CD4-positive, alpha-beta T cell treated with Interleukin-1 beta for 1 hour (primary cell): ENCODE data around the gene GOLT1A.
"Not testable (repeated sequence)": the region's sequence is repeated elsewhere in the genome, so short reads cannot be mapped to it uniquely, and the experiment has no call there.

Experiments
- DNase-seq, 2 donors: peaks; one replicate each; pipeline ENCODE4 v3.0.0-alpha.2; 2020 to 2022

GOLT1A gene

GRCh38 chr1:204248954-204249353, 35.2 kb upstream of the GOLT1A start:
- no peak for DNase-seq

GRCh38 chr1:204246876-204247275, 33.1 kb upstream of the GOLT1A start:
- DNase-seq = no peak

DNA sequence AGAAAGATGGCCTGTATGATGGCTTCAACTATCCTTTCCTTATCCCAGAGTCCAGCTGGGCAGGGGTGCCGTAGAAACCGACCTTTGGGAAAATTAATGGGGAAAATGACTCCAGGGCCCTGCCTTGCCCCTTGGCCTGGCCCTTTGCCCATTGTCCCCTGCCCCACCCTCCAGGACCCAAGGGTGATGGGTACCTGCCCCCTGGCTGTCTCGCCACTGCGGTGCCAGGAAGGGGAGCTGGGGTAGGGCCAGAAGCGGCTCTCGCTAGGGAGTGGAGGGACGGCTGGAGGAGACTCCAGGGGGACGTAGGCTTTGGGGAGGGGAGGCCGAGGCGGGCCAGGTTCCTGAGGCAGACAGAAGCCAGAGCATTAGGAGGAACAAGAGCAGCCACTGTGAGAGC, 29.1 kb upstream of the GOLT1A start:
- no peak for DNase-seq

DNA sequence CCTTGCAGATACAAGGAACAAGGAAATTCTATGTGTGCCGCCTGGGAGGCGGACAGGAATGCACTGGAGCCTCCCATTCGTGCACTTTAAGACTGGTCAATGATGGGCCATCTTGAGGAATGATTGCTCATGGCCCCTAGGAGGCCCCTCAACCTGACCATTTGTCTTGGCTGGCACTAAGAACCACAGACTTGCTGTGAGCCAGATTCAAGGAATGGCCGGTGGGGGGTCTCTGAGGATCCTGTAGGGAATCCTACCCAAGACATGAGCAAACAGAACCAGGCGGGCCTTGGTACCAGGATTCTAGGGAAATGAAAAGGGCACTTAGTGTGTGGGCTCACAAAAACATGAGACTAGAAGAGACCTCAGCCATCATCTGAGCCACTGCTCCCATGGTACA, 28.1 kb upstream of the GOLT1A start:
- no peak for DNase-seq

- no peak for DNase-seq
Observed at GRCh38 chr1:204241050-204241449, 27.3 kb upstream of the GOLT1A start.

- no peak for DNase-seq
Observed at GRCh38 chr1:204240233-204240632, 26.4 kb upstream of the GOLT1A start.

- DNase-seq = not testable (repeated sequence)
Observed at GRCh38 chr1:204239401-204239800, 25.6 kb upstream of the GOLT1A start.

DNA sequence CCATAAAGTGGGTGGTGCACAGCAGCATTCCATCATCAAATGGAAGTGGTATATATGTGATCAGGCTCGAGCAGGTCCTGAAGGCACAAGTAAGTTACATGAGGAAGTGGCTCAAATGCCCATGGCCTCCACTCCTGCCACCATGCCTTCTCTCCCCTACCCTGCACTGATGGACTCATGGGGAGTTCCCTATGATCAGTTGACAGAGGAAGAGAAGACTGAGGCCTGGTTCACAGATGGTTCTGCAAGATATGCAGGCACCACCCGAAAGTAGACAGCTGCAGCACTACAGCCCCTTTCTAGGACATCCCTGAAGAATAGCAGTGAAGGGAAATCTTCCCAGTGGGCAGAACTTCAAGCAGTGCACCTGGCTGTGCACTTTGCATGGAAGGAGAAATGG, 24.7 kb upstream of the GOLT1A start:
- DNase-seq = not testable (repeated sequence)

DNA sequence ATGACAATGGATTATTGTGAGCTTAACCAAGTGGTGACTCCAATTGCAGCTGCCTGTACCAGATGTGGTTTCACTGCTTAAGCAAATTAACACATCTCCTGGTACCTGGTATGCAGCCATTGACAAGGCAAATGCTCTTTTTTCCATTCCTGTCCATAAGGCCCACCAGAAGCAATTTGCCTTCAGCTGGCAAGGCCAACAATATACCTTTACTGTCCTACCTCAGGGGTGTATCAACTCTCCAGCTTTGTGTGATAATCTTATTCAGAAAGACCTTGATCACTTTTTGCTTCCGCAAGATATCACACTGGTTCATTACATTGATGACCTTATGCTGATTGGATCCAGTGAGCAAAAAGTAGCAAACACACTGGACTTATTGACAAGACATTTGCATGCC, 23.7 kb upstream of the GOLT1A start:
- DNase-seq = not testable (repeated sequence)

DNA sequence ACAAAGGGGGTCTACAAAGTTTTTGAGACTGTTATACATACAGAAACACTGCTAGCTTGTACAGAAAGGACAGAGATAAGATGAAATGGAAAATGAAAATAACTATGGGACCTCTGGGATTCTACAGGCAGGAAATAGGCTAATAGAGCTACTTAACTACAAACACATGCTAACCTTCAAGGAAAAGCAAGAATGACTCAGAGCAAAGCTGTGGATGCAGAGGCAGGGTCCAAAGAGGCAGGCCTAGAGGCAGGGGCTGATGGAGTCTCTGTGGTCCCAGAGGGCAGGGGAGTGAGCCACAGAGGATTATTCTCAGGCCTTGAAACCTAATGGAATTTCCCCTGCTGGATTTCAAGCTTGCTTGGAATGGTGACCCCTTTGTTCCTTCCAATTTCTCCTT, 18.7 kb upstream of the GOLT1A start:
- no peak for DNase-seq

DNA sequence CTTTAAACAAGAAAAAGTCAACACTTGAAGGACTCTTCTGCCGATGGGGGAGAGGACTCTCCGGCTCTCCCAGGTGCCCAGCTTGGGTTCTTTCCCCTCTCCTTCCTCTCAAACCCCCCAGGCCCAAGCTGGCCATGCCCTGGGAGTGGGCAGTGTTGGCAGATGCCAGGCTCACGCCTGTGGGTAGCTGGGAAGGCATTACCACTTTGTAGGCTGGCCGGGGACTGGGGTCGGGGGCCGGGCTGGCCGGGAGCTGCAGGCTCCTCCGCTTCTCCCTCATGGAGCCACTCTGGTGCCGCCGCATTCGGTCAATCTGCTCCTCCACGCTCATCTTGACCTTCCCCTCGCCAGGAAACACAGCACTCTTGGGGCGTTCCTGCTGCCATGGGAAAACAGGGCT, 16.4 kb upstream of the GOLT1A start:
- DNase-seq = no peak

DNA sequence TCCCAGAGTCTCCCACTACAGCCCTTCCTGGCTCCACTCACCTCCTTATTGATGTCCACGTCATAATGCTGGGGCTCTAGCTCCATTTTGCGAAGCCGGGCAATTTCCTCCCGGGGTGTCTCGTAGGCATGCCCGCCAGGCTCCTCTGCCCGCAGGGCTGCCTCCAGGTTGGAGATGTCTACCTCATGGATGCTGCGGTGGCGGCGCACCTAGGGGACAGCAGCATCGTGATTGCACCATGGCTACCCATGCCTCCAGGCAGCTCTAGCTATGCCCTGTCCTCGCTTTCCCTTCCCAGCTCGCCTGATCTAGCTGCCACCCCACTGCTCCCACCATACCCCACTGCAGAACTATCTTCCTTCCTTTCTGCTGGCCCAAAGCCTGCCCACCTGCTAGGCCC, 15.1 kb upstream of the GOLT1A start:
- DNase-seq = no peak

- DNase-seq = no peak
Observed at GRCh38 chr1:204227996-204228785, 14.4 kb upstream of the GOLT1A start.

GRCh38 chr1:204227351-204227750, 13.6 kb upstream of the GOLT1A start:
- no peak for DNase-seq

GRCh38 chr1:204225841-204226735, 12.3 kb upstream of the GOLT1A start:
- DNase-seq = no peak

- no peak for DNase-seq
Observed at GRCh38 chr1:204224655-204225054, 10.9 kb upstream of the GOLT1A start.

DNA sequence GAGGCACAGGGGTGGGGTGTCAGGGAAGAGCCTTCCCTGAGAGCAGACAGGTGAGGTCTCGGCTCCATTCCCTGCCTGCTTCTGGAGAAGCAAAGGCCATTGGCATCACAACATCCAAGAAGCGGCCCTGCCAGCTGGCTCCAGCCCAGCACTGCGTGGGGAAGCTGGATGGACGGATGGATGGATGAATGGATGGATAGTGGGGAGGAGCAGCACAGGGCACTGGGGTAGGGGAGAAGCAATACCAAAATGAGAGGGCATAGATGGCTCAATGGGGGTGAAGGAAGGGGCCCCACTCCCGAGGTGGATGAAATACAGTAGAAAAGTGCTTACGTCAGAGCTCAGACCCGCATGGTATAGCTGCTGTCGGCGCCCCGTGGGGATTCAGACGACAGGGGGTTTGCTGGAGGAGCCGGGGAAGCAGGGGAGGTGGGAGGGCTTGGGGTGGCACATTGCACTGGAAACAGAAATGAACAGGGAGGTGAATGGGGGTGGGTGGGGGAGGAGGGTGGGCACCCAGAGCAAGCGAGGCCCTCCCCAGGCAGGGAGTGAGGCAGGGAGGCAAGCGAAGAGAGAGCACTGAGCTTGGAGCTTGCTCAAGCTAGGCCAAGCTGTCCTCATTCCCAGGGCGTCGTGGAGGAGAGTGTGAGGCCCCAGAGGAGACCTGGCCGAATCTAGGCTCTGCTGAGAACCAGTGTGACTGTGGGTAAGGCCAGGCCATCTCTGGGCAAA, 9.5 kb upstream of the GOLT1A start:
- no peak for DNase-seq

DNA sequence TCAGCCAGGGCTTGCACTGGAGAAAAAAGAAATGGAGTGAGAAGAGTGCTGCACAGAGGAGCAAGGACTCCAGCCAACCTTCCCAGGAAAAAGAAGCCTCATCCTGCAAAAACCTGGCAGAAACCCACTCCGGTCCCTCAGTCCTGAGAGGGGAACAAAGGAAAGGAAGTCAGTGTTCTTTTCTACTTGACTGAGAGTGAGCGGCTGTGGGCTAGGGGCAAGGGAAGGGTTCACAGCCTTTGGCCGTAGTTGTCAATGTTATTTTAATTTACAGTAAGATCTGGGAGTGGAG, 8.9 kb upstream of the GOLT1A start:
- DNase-seq = no peak

DNA sequence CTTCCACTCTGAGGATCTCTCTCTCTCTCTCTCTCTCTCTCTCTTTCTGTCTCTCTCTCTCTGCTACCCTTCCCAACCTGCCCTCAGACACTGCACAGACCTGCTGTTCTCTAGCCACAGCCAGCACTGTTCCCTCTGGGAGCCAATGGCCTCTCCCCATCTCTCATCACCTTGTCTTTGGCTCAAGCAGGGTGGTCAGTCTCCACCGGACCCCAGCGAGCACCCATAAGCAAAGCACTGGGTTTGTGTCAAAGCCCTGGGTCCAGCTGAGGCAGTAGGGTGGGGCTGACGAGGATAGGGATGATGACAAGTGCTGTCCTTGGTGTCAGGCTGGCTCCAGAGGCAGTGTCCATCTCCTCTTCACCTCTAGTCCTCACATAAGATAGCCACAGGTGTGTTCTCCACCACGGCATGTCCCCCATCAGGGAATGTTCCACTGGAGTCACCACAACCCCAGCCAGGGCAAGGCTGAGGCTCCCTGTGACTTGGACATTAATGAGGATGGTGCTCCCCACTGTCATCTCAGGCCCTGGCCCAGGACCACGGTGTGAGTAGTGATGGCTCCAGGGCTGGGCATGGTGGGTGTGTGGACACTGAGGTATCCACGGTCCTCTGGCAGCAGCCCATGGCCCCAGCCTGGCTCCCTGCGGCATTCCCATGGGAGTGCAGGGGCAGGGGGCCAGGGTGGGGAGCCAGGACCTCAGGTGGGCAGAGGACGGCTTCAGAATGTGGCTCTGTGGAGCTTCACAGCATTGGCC, 8.4 kb upstream of the GOLT1A start:
- no peak for DNase-seq

GRCh38 chr1:204221271-204221670, 7.5 kb upstream of the GOLT1A start:
- DNase-seq = no peak

- DNase-seq = no peak
Observed at GRCh38 chr1:204219971-204220616, 6.3 kb upstream of the GOLT1A start.

GRCh38 chr1:204218552-204218951, 4.8 kb upstream of the GOLT1A start:
- no peak for DNase-seq

GRCh38 chr1:204217648-204218000, 3.8 kb upstream of the GOLT1A start:
- no peak for DNase-seq
